Neural cell (in vitro differentiated cells): Measurements from ENCODE around the gene COL5A1.

Source experiments
- CTCF ChIP-seq: fragments of 450-650 bp; IDR thresholded peaks from 2 replicates; pipeline ENCODE4 v1.5.1; 2014; ENCODE audit warnings: antibody characterized with exemption, mild to moderate bottlenecking, moderate library complexity; ENCODE audit not compliant: poor library complexity, severe bottlenecking
- POLR2AphosphoS5 ChIP-seq: IDR thresholded peaks from 2 replicates; pipeline ENCODE4 v1.6.1; 2012

- no peak for TF ChIP-seq CTCF
- no peak for TF ChIP-seq POLR2AphosphoS5
These were observed 29.3 kb upstream of the COL5A1 start for GRCh38 chr9:134612309-134612708.
